NT2/D1 (cell line): ENCODE data around the gene BAZ2B.
"Not testable (repeated sequence)": the region's sequence is repeated elsewhere in the genome, so short reads cannot be mapped to it uniquely, and the experiment has no call there.

ENCODE experiments used
- DNase-seq: peaks from one replicate; pipeline ENCODE4 v3.0.0-alpha.2; 2011; ENCODE audit warnings: low read depth, low spot score
- H3K27me3 ChIP-seq: 2 replicates; pipeline ENCODE4 v1.6.0; 2011; ENCODE audit warnings: mild to moderate bottlenecking; ENCODE audit not compliant: insufficient read length, insufficient read depth
- H3K36me3 ChIP-seq: 2 replicates; pipeline ENCODE4 v1.6.1; 2011; ENCODE audit warnings: mild to moderate bottlenecking, low read length, mixed read lengths; ENCODE audit not compliant: insufficient read depth, insufficient read length
- H3K4me1 ChIP-seq: 2 replicates; pipeline ENCODE4 v1.5.1; 2011; ENCODE audit not compliant: insufficient read depth, insufficient read length
- H3K4me3 ChIP-seq: 2 replicates; pipeline ENCODE4 v1.5.1; 2011; ENCODE audit warnings: low read depth; ENCODE audit not compliant: insufficient read length
- H3K9ac ChIP-seq: 2 replicates; pipeline ENCODE4 v1.6.0; 2011; ENCODE audit warnings: low read depth; ENCODE audit not compliant: insufficient read length
- H3K9me3 ChIP-seq: 2 replicates; pipeline ENCODE4 v1.5.1; 2011; ENCODE audit warnings: mild to moderate bottlenecking, low read length; ENCODE audit not compliant: insufficient read depth
- SUZ12 ChIP-seq: IDR thresholded peaks from 2 replicates; pipeline ENCODE4 v1.6.1; 2011; ENCODE audit not compliant: insufficient read length, insufficient read depth; ENCODE audit errors: extremely low read depth
- YY1 ChIP-seq: IDR thresholded peaks from 2 replicates; pipeline ENCODE4 v1.6.1; 2011; ENCODE audit not compliant: insufficient read length, insufficient read depth
- ZNF274 ChIP-seq: IDR thresholded peaks from 2 replicates; pipeline ENCODE4 v1.6.1; 2011; ENCODE audit warnings: mild to moderate bottlenecking, low read depth, low read length

Gene BAZ2B

GRCh38 chr2:159379181-159379580 lies 237.2 kb downstream of the BAZ2B start:
- Histone ChIP-seq H3K4me1 (no peaks in the 10 kb centered on the region), H3K9me3 (no peaks in the 10 kb centered on the region), H3K9ac (no peak overlapping the region), H3K27me3 (no peaks in the 10 kb centered on the region), H3K4me3 (no peak overlapping the region), H3K36me3 (peaks cover 9% of the 10 kb centered on the region)
- no peak for TF ChIP-seq SUZ12
- TF ChIP-seq YY1 = no peak
- TF ChIP-seq ZNF274 = no peak
- no peak for DNase-seq

- H3K4me3 ChIP-seq = no peak overlapping the region
- peaks cover 23% of the 10 kb centered on the region for H3K36me3 ChIP-seq
- no peak overlapping the region for H3K9ac ChIP-seq
- H3K9me3 ChIP-seq = no peaks in the 10 kb centered on the region
- no peaks in the 10 kb centered on the region for H3K4me1 ChIP-seq
- DNase-seq = no peak
- H3K27me3 ChIP-seq = no peaks in the 10 kb centered on the region
- TF ChIP-seq SUZ12 = no peak
- TF ChIP-seq YY1 = no peak
- no peak for TF ChIP-seq ZNF274
Observed at GRCh38 chr2:159375241-159375640, 241.1 kb downstream of the BAZ2B start.

- no peak for TF ChIP-seq SUZ12
- no peak for TF ChIP-seq ZNF274
- TF ChIP-seq YY1 = no peak
- no peaks in the 10 kb centered on the region for H3K27me3 ChIP-seq
Observed at GRCh38 chr2:159371506-159371905, 244.8 kb downstream of the BAZ2B start.

GRCh38 chr2:159366538-159366937 lies 249.8 kb downstream of the BAZ2B start:
- Histone ChIP-seq H3K27me3 (no peaks in the 10 kb centered on the region), H3K9ac (no peak overlapping the region), H3K9me3 (no peaks in the 10 kb centered on the region), H3K36me3 (peaks cover 12% of the 10 kb centered on the region), H3K4me1 (peaks cover 3% of the 10 kb centered on the region), H3K4me3 (no peak overlapping the region)
- no peak for TF ChIP-seq YY1
- TF ChIP-seq SUZ12 = no peak
- no peak for DNase-seq

More at GRCh38 chr2:159371506-159371905, 244.8 kb downstream of the BAZ2B start:
- no peak overlapping the region for H3K9ac ChIP-seq
- peaks cover 26% of the 10 kb centered on the region for H3K36me3 ChIP-seq
- no peaks in the 10 kb centered on the region for H3K9me3 ChIP-seq
- H3K4me1 ChIP-seq = peaks cover 3% of the 10 kb centered on the region
- no peak for DNase-seq
- no peak overlapping the region for H3K4me3 ChIP-seq

GRCh38 chr2:159362816-159363251 lies 253.5 kb downstream of the BAZ2B start:
- H3K36me3 ChIP-seq = peaks cover 7% of the 10 kb centered on the region
- no peak overlapping the region for H3K9ac ChIP-seq

GRCh38 chr2:159362094-159362493 lies 254.3 kb downstream of the BAZ2B start:
- H3K9ac ChIP-seq = no peak overlapping the region
- no peak for DNase-seq
- peaks cover 7% of the 10 kb centered on the region for H3K36me3 ChIP-seq
- H3K9me3 ChIP-seq = no peaks in the 10 kb centered on the region
- no peak overlapping the region for H3K4me3 ChIP-seq
- no peak for TF ChIP-seq YY1
- TF ChIP-seq SUZ12 = no peak
- H3K27me3 ChIP-seq = no peaks in the 10 kb centered on the region
- H3K4me1 ChIP-seq = peaks cover 2% of the 10 kb centered on the region

More at GRCh38 chr2:159362816-159363251, 253.5 kb downstream of the BAZ2B start:
- Histone ChIP-seq H3K27me3 (no peaks in the 10 kb centered on the region), H3K9me3 (no peaks in the 10 kb centered on the region), H3K4me1 (peaks cover 3% of the 10 kb centered on the region), H3K4me3 (no peak overlapping the region)
- no peak for DNase-seq
- TF ChIP-seq YY1 (no peak), SUZ12 (no peak), ZNF274 (no peak)

- DNase-seq, H3K4me1 ChIP-seq, H3K9ac ChIP-seq, H3K27me3 ChIP-seq, H3K9me3 ChIP-seq, H3K36me3 ChIP-seq, H3K4me3 ChIP-seq: not testable (repeated sequence)
Observed at GRCh38 chr2:159361603-159362002, 254.7 kb downstream of the BAZ2B start.

GRCh38 chr2:159356053-159356554 lies 260.2 kb downstream of the BAZ2B start:
- Histone ChIP-seq H3K9ac (no peak overlapping the region), H3K4me3 (no peak overlapping the region), H3K9me3 (no peaks in the 10 kb centered on the region), H3K36me3 (peaks cover 3% of the 10 kb centered on the region), H3K4me1 (no peaks in the 10 kb centered on the region), H3K27me3 (no peaks in the 10 kb centered on the region)
- no peak for DNase-seq
- TF ChIP-seq SUZ12 (no peak), YY1 (no peak), ZNF274 (no peak)
